ENCODE measurements around the gene TLNRD1.
A peak's percentile ranks its signal among the peaks of the same experiment; 100 is the strongest.
"Not testable (repeated sequence)": the region's sequence is repeated elsewhere in the genome, so short reads cannot be mapped to it uniquely, and the experiment has no call there.

The TLNRD1 gene

DNA sequence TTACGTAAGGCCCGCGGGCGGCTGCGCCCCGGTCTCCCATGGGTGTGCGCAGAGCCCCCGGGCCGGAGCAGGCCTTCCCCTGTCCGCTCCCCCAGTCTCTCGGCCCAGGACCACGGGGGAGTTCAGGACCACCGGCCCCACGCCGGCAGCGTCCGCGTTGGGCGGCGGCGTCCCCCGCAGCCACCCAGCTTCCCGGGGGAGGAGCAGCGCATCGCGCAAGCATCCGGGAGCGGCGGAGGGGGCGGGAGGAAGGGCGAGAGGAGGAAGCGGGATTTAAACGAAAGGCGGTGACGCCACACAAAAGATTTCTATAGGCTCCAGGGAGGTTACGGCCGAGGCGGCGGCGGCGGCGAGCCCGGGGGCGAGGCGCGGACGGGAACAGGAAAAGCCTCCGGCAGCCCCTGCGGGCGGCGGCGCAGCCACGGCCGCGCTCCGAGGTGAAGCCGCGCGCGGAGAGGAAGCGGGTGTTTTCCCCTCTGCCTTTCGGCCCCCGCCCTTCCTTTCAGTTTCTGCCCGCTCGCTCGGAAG lies at the start of gene TLNRD1:
TLNRD1 (plus strand) TSS at position 300 of the 528 bp plus-strand sequence. CDS start 1,349 bp downstream, outside the sequence.
- Histone ChIP-seq H3K4me3 (peak within 1 kb of the TSS; percentile 77 to 88 (median 82)), H3K27ac (peak within 1 kb of the TSS; percentile 92 to 100 (median 98))

DNA sequence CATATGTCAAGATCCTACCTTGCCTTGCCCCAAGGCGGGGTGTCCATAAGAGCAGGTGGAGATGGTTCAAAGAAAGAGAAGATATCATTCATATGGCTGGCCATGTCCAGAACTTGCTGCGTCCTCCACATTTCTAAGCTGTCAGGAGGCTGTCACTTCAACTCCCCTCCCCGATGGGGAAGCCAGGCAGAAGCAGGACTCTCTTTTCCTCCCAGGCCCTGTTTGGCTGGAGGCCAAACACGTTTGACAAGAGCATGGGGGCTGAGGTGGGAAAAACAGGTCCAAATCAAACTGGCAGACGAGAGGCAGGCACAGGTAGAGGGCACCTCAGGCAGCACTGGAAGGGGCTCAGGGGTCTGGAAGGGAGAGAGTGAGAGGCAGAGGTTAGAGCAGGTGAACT lies 48.8 kb upstream of the TLNRD1 start:
- no peak overlapping the region for H3K27ac ChIP-seq

DNA sequence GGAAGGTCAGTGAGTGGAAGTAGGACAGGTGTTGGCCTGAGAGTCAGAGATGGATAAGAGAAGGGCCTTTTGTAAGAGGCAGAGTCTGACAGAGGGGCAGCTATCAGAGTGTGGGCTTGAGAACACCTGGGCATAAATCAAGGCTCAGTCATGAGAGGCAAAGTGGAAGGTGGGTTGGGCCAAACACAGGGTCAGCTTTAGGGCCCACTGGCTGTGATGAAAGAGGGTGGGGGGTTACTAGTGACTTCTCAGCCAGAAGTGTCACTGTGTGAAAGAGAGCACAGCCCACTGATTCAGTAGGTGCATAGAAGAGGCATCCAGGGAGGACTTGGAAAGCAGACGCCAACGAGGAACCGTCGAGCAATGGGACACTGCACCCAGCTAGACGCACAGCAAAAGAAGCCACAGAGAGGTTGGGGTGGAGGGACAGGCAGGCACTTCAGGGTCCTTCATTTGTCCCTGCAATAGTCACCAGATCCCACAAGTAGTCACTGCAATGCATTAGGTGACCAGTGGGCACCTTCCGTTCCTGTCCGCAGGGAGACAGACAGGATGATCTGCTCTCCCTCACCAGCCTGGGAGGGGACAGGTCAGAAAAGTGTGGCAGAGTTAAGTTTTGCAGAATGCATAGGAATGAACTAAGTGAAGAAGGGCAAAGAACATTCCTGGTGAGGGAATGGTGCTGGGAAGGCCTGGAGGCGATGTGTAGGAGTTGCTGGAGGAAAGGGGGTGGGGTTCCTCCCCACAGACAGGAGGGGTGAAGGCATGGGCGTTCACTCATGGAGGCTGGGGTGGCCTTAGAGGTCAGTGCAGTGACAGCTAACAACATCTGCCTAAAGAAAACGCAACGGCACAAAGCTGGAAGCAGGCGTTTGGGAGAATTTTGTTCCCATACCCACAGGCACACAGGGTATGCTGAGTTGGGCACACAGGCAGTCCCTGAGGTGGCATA lies 47.4 kb upstream of the TLNRD1 start:
- Histone ChIP-seq H3K4me3 (no peak overlapping the region), H3K27ac (no peak overlapping the region)

More for the DNA sequence above, 48.8 kb upstream of the TLNRD1 start:
- H3K4me3 ChIP-seq: no peak overlapping the region

DNA sequence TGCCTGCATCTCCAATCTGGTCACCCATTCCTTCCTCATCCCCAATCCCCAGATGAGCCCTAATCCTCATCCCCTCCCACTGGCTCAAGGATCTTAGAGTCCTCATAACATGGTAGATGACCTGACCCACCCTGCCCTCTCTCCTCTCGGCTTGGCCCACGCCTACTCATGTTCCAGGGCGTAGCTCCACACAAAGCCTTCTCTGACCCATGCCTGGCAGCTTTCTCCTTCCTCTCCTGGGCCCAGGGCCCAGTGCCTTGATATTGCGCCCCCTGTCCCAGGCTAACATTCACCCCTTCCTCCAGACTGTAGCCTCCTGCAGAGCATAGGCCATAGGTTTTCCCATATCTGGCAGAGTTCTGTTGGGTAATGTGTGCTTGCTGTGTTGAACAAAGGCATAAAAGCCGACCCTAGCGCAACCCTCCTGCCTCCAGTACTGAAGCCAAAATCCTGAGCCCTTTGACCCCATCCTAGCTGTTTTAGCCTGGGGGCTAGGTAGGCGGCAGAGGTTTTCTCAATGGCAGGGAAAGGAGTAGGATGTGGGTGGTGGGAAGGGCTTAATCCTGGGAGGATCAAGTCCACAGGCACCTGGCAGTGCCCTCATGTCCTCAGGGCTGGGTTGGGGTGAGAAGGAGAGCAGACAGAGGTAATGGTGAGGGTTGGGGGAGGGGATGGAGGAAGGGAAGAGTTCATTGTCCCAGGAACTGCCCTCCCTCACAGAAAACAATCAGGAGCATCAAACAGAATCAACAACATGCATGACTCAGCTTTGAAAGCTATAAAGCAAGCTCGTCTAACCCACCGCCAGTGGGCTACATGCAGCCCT lies 46.6 kb upstream of the TLNRD1 start:
- Histone ChIP-seq H3K4me3 (no peak overlapping the region), H3K27ac (peak overlapping the region in 1 of 21 experiments; percentile 11)

DNA sequence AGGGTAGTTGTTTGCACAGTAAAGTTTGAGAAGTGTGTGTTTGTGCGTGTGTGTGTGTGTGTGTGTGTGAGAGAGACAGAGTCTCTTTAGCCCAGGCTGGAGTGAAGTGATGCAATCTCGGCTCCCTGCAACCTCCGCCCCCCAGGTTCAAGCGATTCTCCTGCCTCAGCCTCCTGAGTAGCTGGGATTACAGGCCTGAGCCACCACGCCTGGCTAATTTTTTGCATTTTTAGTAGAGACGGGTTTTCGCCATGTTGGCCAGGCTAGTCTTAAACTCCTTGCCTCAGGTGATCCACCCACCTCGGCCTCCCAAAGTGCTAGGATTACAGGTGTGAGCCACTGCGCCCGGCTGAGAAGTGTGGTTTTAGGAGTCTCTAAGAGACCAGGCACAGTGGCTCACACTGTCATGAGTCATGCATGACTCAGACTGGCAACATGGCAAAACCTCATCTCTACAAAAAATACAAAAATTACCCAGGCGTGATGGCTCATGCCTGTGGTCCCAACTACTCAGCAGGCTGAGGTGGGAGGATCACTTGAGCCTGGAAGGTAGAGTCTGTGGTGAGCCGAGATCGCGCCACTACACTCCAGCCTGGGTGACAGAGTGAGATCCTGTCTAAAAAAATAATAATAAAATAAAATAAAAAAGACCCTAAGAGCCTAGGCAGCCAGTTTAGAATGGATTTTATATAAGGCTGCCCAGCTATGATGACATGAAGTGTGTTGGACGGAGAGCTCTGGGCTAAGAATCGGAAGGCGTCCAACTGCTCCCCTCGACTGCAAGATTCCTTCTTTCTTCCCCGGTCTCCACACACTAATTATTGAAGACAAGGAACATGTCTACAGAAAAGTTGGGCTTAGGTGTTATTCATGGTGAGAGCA lies 44.9 kb upstream of the TLNRD1 start:
- H3K27ac ChIP-seq, H3K4me3 ChIP-seq: not testable (repeated sequence)

DNA sequence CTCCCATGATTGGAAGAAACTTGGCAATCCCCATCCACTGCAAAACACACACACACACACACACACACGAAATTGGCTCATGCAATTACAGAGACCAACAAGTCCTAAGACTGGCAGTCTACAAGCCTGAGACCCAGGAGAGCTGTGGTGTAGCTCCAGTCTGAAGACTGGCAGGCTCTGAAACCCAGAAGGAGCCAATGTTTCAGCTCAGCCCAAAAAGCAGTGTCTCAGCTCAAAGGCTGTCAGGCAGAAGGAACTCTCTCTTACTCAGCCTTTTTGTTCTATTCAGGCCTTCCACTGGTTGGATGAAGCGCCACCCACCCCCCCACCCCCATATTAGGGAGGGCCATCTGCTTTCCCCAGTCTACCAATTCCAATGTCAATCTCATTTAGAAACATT lies 43.2 kb upstream of the TLNRD1 start:
- Histone ChIP-seq H3K4me3 (no peak overlapping the region), H3K27ac (peak overlapping the region in 7 of 21 experiments; percentile 6 to 67 (median 32))

DNA sequence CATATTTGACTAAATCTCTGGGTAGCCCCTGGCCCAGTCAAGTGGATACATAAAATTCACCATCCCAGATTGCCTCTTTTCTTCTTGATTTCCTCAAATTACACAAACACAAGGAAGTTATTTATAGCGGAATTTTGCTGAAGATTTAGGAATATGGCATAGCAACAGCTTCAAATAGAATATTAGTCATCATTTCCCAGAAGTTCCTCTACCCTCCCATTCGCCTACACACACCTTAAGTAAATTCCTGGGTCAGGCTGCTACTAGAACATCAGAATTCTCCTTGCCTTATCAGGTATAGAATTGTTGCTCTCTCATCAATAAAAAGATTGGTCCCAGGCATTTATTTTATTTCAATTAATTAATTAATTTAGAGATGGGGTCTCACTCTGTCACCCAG lies 42.7 kb upstream of the TLNRD1 start:
- Histone ChIP-seq H3K4me3 (no peak overlapping the region), H3K27ac (peak overlapping the region in 5 of 21 experiments; percentile 6 to 67 (median 29))

DNA sequence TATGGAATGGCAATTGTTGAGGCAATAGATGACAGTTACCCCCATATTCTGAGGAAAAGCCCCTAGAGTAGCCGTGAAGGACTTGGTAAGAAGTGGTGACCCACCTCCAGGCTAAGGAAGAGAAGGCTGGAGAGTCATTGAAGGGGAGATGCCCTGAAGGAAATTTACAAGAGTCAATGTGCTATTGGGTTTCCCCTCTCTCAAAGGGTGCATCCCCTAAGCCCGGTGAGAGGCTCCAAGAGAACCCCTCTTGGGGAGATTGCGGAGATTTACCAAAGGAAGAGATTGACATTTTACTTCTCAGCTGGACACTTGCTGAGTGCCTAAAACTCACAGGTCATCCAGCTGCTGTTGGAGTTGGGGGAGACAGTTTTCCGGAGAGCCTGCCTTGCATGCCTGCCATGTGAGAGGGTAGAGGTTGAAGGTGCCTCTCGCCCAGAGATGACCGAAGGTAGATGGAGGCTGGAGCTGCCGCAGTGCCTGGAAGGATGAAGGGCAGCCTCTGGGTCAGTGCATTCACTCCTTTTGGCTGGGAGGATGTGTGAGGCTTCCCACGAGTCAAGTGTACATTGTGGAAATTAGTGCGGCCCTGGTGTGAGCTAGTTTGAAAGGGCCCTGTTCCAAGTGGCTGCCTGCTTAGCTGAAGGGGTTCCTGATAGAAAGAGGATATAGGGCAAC lies 41.8 kb upstream of the TLNRD1 start:
- Histone ChIP-seq H3K27ac (no peak overlapping the region), H3K4me3 (no peak overlapping the region)

DNA sequence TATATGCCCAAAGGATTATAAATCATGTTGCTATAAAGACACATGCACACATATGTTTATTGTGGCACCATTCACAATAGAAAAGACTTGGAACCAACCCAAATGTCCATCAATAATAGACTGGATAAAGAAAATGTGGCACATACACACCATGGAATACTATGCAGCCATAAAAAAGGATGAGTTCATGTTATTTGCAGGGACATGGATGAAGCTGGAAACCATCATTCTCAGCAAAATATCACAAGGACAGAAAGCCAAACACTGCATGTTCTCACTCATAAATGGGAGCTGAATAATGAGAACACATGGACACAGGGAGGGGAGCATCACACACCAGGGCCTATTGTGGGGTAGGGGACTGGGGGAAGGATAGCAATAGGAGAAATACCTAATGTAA lies 35.3 kb upstream of the TLNRD1 start:
- not testable (repeated sequence) for H3K27ac ChIP-seq, H3K4me3 ChIP-seq

DNA sequence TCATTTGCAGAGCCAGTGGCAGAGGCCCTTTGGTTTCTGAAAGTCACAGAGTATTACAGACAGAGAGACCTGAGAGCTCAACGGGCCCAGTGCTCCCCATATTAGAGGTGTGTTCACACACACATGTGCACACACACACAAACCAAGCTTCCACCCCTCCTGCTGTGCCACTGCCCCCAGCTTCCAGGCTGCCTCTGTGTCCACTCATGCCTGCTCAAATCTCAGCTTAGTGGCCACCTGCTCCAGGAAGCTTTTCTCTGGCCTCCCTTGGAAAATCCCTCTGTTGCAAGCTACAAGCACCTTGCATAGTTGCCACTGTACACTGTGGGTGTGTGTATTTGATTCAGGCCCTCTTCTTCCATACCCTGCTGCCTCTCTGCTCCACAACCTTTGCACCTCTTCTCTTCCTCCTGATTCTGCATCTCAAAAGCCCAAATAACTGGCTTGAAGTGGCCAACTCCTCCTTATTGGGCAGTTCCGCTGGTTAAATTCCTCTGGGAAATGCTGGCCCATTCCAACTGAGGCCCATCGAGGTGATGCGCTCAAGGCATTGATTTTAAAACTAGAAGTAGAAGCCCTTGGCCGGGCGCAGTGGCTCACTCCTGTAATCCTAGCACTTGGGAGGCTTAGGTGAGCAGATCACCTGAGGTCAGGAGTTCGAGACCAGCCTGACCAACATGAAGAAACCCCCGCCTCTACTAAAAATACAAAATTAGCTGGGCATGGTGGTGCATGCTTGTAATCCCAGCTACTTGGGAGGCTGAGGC lies 34.1 kb upstream of the TLNRD1 start:
- Histone ChIP-seq H3K4me3 (no peak overlapping the region), H3K27ac (no peak overlapping the region)

DNA sequence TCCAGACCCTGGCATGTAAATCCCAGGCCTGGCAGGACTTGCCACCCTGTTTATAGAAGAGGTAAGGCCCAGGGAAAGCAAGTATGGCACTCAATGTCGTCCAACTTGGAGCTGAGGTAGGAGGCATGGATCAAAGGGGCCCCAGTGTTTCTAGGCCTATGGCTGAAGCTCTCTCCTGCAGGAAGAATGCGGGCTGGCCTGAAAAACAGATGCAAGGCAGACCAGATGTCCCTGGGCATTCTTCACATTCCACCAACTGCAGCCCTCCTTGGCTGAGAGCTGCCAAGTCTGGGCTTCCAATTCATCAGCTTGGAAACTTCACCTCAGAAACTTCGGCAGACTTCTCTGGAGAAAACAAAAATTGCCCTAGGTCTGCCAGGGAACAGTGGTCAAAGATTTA lies 33.3 kb upstream of the TLNRD1 start:
- Histone ChIP-seq H3K27ac (no peak overlapping the region), H3K4me3 (no peak overlapping the region)

DNA sequence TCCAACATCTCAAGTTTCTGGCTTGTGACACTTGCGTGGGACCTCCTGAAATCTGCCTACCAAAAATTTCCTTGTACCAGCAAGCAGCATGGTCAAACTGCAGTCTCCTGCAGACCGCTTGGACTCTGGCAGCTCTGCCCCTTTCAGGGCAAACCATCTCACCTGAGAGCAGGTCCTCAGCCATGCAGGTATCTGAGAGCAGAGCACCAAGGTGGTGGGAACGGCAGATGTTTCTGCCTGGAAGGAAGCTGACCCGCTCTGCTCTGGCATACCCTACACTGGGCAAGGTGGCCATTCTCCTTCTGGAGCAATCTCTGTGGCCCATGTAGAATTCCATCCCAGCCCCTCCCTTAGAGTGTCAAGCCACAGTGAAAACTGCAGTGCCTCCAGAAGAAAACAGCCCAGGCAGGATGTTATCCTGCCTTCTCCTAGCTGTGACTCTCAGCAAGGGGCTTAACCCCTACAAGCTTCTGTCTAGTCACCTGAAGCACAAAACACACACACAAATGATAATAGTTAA lies 32.7 kb upstream of the TLNRD1 start:
- Histone ChIP-seq H3K4me3 (no peak overlapping the region), H3K27ac (no peak overlapping the region)

DNA sequence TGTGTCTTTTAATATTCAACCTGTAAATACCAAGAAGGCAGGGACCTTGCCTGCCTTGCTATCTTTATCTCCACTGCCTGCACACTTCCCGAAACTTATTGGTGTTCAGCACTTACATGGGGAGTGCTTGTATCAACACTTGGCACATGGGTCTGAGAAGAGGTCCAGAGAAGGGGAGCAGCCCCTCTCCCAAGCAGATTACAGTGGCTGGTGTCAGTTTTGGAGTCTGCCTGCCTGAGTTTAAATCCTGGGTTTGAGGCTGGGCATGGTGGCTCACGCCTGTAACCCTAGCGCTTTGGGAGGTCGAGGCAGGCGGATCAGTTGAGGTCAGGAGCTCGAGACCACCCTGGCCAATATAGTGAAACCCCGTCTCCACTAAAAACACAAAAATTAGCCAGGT lies 31.4 kb upstream of the TLNRD1 start:
- no peak overlapping the region for H3K4me3 ChIP-seq
- H3K27ac ChIP-seq: no peak overlapping the region

DNA sequence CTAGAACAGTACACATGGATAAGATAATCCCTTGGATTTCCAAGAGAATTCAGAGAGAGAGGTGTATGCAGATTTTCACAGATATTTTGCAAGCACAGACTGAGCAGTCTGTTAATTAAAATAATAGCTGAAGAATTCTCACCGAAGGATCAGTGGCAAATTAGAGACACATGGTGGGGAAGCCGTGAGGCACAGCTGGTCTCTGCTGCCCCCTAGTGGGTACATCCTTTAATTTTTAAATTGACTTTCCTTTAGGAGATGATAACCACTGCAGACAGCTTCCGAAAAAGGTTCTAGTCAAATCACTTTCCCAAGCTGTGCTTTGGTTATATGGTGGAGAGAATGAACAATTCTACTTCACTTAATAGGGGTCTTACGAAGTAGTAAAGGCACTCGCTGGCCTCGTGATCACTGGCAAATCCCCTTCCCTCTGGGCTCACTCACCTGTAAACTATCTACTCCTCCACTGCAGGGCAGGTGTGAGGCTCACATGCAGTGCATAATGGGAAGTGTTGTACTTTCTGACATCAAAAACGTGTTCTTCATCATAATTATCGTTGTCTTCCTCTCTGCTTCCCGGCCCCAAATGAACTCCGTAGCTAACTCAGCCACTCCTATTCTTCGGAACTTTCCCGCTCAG lies 30.6 kb upstream of the TLNRD1 start:
- H3K4me3 ChIP-seq: no peak overlapping the region

DNA sequence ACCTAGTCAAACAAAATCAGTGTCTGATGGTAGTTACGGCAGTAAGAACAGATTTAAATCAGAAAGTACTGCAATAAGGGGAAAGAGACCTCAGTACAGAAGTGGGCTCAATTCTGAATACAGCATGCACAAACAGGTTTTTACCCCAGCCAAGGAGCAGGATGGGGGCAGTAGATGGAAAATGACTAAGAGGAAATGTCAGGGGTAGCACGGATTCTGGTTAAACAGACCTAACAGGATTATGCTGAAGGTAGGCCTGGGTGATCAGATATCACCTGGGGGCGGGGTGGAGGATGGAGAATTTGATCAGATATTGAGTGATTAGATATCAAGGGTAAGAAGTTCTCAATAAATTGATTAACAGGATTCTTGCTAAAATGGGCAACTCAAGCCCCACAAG lies 30.1 kb upstream of the TLNRD1 start:
- Histone ChIP-seq H3K27ac (no peak overlapping the region), H3K4me3 (no peak overlapping the region)

More for the DNA sequence above, 30.6 kb upstream of the TLNRD1 start:
- H3K27ac ChIP-seq: no peak overlapping the region

DNA sequence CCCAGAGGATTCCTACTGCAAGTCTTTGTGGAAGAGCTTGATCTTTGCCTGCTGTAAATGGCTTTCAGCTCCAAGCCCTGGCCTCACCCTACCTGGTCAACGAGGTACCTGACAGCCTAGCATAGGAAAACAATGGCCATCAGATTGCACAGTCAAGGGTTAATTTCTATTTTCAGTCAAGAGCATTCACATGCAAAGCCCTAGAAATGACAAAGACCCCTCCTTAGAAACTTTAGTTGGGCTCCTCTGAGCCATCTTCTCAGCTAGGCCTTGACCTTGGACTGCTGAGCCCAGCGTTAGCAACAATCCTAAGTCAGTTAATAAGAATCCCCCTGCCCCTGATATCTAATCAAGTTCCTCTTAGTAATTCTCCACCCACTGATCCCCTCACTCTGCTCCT lies 29.6 kb upstream of the TLNRD1 start:
- Histone ChIP-seq H3K4me3 (no peak overlapping the region), H3K27ac (no peak overlapping the region)

DNA sequence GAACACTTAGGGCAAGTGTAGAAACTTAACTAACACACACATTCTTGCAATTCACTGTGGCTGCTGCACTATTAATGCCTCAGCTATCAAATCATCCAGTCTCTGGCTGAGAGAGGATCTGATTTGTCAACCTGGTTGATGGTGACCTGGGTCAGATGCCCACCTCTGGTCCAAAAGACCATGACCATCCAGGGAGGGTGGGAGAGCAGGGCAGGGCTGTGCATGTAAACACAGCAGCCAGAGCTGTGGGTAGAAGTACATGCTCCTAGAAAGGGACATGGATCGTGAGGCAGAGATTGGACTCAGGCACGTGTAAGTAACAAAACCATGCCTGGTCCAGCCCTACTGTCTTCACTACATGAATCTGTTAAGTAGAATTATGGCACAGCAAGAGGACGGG lies 28.4 kb upstream of the TLNRD1 start:
- Histone ChIP-seq H3K27ac (no peak overlapping the region), H3K4me3 (no peak overlapping the region)
